GM12874 (cell line): ENCODE results near the gene RTN4.

Source experiments
- CTCF ChIP-seq: IDR thresholded peaks from 2 replicates; pipeline ENCODE4 v1.5.1; 2011; ENCODE audit warnings: low read depth, mild to moderate bottlenecking, control low read depth, low read length, moderate library complexity; ENCODE audit not compliant: insufficient read depth

RTN4 gene

DNA sequence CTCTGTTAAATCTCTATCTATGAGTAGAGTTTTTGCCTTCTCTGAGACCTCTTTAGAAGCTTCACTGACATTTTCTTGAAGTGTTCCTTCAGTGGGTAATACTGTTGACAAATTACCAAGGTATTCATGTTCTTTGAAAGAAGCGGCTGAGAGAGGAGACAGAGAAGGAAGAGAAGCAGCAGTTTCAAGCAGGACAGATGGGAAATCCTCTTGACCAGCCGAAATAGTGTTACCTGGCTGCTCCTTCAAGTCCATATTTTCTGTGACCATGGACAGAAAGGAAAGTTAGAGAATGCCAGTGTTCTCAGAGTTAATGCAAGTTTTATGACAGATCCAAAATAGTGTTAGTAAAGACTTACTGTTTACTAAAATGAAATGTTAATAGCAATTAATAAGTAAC lies 23.0 kb downstream of the RTN4 start:
- no peak for TF ChIP-seq CTCF

DNA sequence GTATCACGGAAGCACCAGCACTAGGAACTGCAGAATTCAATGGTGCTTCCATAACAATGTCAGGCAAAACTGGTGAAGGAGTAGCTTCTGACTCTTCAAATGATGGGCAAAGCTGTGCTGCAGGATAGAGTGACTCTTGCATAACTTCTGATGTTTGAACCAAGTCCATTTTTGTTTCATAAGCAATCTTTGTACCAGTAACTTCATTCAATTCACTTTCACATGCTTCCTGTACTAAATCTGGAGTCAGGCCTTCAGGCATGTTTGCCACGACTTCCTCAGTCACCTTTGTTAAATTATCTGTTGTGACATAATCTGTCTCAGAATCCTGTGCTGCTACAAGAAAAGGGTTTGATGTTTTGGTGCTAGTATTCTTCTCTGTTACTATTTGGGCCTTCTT lies 24.0 kb downstream of the RTN4 start:
- TF ChIP-seq CTCF, result no peak

DNA sequence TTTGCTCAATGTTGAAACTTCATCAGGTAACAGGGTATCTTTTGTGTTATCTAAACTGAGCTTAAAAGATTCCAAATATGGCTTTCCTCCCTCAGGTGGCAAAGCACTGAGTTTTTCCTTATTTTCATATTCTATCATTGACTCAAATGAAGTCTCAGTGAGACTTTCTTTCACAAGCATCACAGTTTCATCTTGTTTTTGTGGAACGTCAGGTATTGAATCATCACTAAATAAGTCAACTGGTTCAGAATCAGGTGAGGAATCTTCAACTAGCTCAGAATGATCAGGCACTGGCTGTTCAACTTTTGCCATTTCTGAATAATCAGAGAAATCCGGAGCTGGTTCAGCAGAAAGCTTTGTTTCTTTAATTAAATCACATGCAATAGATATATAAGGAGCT lies 24.6 kb downstream of the RTN4 start:
- TF ChIP-seq CTCF, result no peak

GRCh38 chr2:55025082-55025481 lies 25.2 kb downstream of the RTN4 start:
- TF ChIP-seq CTCF, result no peak

- TF ChIP-seq CTCF, result no peak
Measured at GRCh38 chr2:55022476-55022875, 27.8 kb downstream of the RTN4 start.

DNA sequence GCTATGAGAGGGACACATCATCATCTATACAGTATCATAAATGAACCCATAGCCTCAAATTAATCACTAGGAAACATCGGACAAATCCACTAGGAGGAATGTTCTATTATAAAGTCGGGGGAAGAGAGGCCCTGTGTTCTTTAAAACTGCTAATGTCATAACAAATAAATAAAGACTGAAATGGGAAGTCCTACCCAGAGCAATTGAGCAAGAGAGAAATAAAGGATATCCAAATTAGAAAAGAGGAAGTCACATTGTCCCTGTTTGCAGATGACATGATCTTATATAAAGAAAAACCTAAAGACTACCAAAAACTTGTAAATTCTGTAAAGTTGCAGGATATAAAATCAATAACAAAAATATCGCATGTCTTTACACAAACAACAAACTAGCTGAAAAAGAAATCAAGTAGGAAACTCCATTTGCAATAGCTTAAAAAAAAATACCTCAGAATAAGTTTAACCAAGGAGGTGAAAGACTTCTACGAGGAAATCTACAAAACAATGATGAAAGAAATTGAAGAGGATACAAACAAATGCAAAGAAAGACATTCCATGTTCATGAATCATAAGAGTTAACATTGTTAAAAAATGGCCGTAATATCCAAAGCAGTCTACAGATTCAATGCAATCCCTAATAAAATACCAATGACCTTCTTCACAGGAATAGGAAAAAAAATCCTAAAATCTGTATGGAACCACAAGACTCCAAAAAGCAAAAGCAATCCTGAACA lies 30.6 kb downstream of the RTN4 start:
- TF ChIP-seq CTCF, result no peak

GRCh38 chr2:55018619-55019018 lies 31.6 kb downstream of the RTN4 start:
- TF ChIP-seq CTCF, result no peak
